ENCODE measurements around the gene PTPN2.

- TF ChIP-seq, protein P1, sequence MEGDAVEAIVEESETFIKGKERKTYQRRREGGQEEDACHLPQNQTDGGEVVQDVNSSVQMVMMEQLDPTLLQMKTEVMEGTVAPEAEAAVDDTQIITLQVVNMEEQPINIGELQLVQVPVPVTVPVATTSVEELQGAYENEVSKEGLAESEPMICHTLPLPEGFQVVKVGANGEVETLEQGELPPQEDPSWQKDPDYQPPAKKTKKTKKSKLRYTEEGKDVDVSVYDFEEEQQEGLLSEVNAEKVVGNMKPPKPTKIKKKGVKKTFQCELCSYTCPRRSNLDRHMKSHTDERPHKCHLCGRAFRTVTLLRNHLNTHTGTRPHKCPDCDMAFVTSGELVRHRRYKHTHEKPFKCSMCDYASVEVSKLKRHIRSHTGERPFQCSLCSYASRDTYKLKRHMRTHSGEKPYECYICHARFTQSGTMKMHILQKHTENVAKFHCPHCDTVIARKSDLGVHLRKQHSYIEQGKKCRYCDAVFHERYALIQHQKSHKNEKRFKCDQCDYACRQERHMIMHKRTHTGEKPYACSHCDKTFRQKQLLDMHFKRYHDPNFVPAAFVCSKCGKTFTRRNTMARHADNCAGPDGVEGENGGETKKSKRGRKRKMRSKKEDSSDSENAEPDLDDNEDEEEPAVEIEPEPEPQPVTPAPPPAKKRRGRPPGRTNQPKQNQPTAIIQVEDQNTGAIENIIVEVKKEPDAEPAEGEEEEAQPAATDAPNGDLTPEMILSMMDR (conservative IDR thresholded peaks at IDR 0.05; ENCODE audit: low read depth, low read length): no peak
- no peak for TF ChIP-seq EZH2 (IDR thresholded peaks at IDR 0.05; ENCODE audit: low read length, unreplicated experiment)
Observed at GRCh38 chr18:12862467-12862866, 21.6 kb downstream of the PTPN2 start.
